ENCODE results near the gene KTN1.

GRCh38 chr14:55611859-55612258 lies 31.9 kb downstream of the KTN1 start:
- TF ChIP-seq POLR2AphosphoS5 (IDR thresholded peaks at IDR 0.05; ENCODE audit: borderline replicate concordance, low read depth, low read length) (no peak), EZH2 (IDR thresholded peaks at IDR 0.05) (no peak)
